Activated T-helper 1 cell treated with anti-CD3 and anti-CD28 coated beads, Interleukin-12 subunit alpha, Interleukin-12 subunit beta, Interleukin-2, Interleukin-4 antibody, amounts not matched to agents 30 ng/mL and 10 ng/mL and 1 ng/mL, durations not matched to agents 14 hours and 24 hours and 36 hours (primary cell): ENCODE data around the gene STYX. TPM values are rescaled to one million over a fixed set of nuclear protein-coding genes. Genes with fewer than 3 reads are reported as not detected.
A peak's percentile ranks its signal among the peaks of the same experiment; 100 is the strongest.

ENCODE experiments used
- DNase-seq: peaks from one replicate; pipeline ENCODE4 v3.0.0; 2021; ENCODE audit warnings: low spot score
- H3K27ac Mint-ChIP-seq: one replicate; pipeline ENCODE4 v1.8.0; 2021; ENCODE audit warnings: mild to moderate bottlenecking, mixed read lengths
- H3K27me3 Mint-ChIP-seq: one replicate; pipeline ENCODE4 v1.8.0; 2022; ENCODE audit warnings: mild to moderate bottlenecking, moderate library complexity, mixed read lengths; ENCODE audit not compliant: insufficient read depth
- H3K36me3 Mint-ChIP-seq: one replicate; pipeline ENCODE4 v1.8.0; 2021; ENCODE audit warnings: low read depth, mixed read lengths
- H3K4me1 Mint-ChIP-seq: one replicate; pipeline ENCODE4 v1.8.0; 2021; ENCODE audit warnings: low read depth, mixed read lengths
- H3K4me3 Mint-ChIP-seq: one replicate; pipeline ENCODE4 v1.8.0; 2021; ENCODE audit warnings: mild to moderate bottlenecking, moderate library complexity, mixed read lengths
- H3K9me3 Mint-ChIP-seq: one replicate; pipeline ENCODE4 v1.8.0; 2021; ENCODE audit warnings: mixed read lengths
- intact Hi-C: fragments of 100-400 bp; cut with micrococcal nuclease; formaldehyde crosslinking; loops from one replicate; pipeline ENCODE4 v1.15.1; 2024
- total RNA-seq: library from RNA; stranded (reverse); gene quantifications from 2 replicates; pipeline ENCODE4 v1.2.3, GENCODE V29; 2022

STYX gene
- total RNA-seq, 1 donor from 2014 or later, result 18.7 TPM

- Mint-ChIP-seq H3K36me3 (peaks cover 22% of the 10 kb centered on the region), H3K4me3 (no peak overlapping the region), H3K9me3 (no peaks in the 10 kb centered on the region), H3K27me3 (no peaks in the 10 kb centered on the region), H3K4me1 (no peaks in the 10 kb centered on the region), H3K27ac (no peak overlapping the region)
- intact Hi-C loops, result no loop called here
- DNase-seq, result no peak
Observed at GRCh38 chr14:52778702-52779101, 48.7 kb downstream of the STYX start.

- H3K27ac Mint-ChIP-seq, result no peak overlapping the region
- no peak for DNase-seq
- intact Hi-C loops, result no loop called here
- H3K9me3 Mint-ChIP-seq, result no peaks in the 10 kb centered on the region
- no peak overlapping the region for H3K4me3 Mint-ChIP-seq
- H3K36me3 Mint-ChIP-seq, result peaks cover 9% of the 10 kb centered on the region
- no peaks in the 10 kb centered on the region for H3K4me1 Mint-ChIP-seq
- no peaks in the 10 kb centered on the region for H3K27me3 Mint-ChIP-seq
Observed at GRCh38 chr14:52780893-52781292, 50.9 kb downstream of the STYX start.

- Mint-ChIP-seq H3K36me3 (peaks cover 9% of the 10 kb centered on the region), H3K4me3 (no peak overlapping the region), H3K9me3 (no peaks in the 10 kb centered on the region), H3K27me3 (no peaks in the 10 kb centered on the region), H3K27ac (no peak overlapping the region), H3K4me1 (no peaks in the 10 kb centered on the region)
- DNase-seq, result no peak
- intact Hi-C loops, result no loop called here
Observed at GRCh38 chr14:52781629-52782028, 51.7 kb downstream of the STYX start.

GRCh38 chr14:52783206-52783605 is 53.2 kb downstream of the STYX start:
- peaks cover 9% of the 10 kb centered on the region for H3K36me3 Mint-ChIP-seq
- intact Hi-C loops, result no loop called here
- no peaks in the 10 kb centered on the region for H3K9me3 Mint-ChIP-seq
- no peaks in the 10 kb centered on the region for H3K27me3 Mint-ChIP-seq
- DNase-seq, result no peak
- peaks cover under 1% of the 10 kb centered on the region for H3K4me1 Mint-ChIP-seq
- no peak overlapping the region for H3K27ac Mint-ChIP-seq
- no peak overlapping the region for H3K4me3 Mint-ChIP-seq

- no peaks in the 10 kb centered on the region for H3K9me3 Mint-ChIP-seq
- intact Hi-C loops, result no loop called here
- H3K4me3 Mint-ChIP-seq, result no peak overlapping the region
- peaks cover 26% of the 10 kb centered on the region for H3K4me1 Mint-ChIP-seq
- H3K27ac Mint-ChIP-seq, result no peak overlapping the region
- DNase-seq, result no peak
- H3K36me3 Mint-ChIP-seq, result peaks cover 8% of the 10 kb centered on the region
- no peaks in the 10 kb centered on the region for H3K27me3 Mint-ChIP-seq
Observed at GRCh38 chr14:52786887-52787286, 56.9 kb downstream of the STYX start.

- Mint-ChIP-seq H3K27me3 (no peaks in the 10 kb centered on the region), H3K4me3 (no peak overlapping the region), H3K27ac (no peak overlapping the region), H3K36me3 (peaks cover 4% of the 10 kb centered on the region), H3K9me3 (no peaks in the 10 kb centered on the region), H3K4me1 (peaks cover 32% of the 10 kb centered on the region)
- no peak for DNase-seq
- intact Hi-C loops, result no loop called here
Observed at GRCh38 chr14:52789118-52789517, 59.2 kb downstream of the STYX start.

GRCh38 chr14:52790011-52790755 is 60.2 kb downstream of the STYX start:
- Mint-ChIP-seq H3K27me3 (no peaks in the 10 kb centered on the region), H3K9me3 (peaks cover 2% of the 10 kb centered on the region), H3K4me3 (peak overlapping the region; percentile 92), H3K4me1 (peaks cover 32% of the 10 kb centered on the region), H3K27ac (peak overlapping the region; percentile 75), H3K36me3 (peaks cover 4% of the 10 kb centered on the region)
- DNase-seq, result no peak
- intact Hi-C loops, result loop anchor here (5.0 kb wide), 1 partner anchor 362 kb away; the partner anchor contains the start of gene DDHD1

GRCh38 chr14:52790756-52791222 is 60.8 kb downstream of the STYX start:
- Mint-ChIP-seq H3K27ac (peak overlapping the region; percentile 75), H3K27me3 (no peaks in the 10 kb centered on the region), H3K9me3 (peaks cover 3% of the 10 kb centered on the region), H3K36me3 (peaks cover 4% of the 10 kb centered on the region), H3K4me1 (peaks cover 32% of the 10 kb centered on the region), H3K4me3 (peak overlapping the region; percentile 92)
- intact Hi-C loops, result loop anchor here (1.0 to 5.0 kb wide), 4 partner anchors 60 to 362 kb away; partner anchors contain the start of genes DDHD1, GPR137C, PSMC6 and STYX
- no peak for DNase-seq

- DNase-seq, result peak; percentile 85
- peaks cover 3% of the 10 kb centered on the region for H3K9me3 Mint-ChIP-seq
- intact Hi-C loops, result loop anchor here (1.0 to 5.0 kb wide), 4 partner anchors 61 to 361 kb away; partner anchors contain the start of genes DDHD1, GPR137C, PSMC6 and STYX
- H3K4me3 Mint-ChIP-seq, result peak within 1 kb of the TSS; percentile 92
- H3K27ac Mint-ChIP-seq, result peak within 1 kb of the TSS; percentile 86
- H3K27me3 Mint-ChIP-seq, result no peaks in the 10 kb centered on the region
- peaks cover 32% of the 10 kb centered on the region for H3K4me1 Mint-ChIP-seq
- peaks cover 5% of the 10 kb centered on the region for H3K36me3 Mint-ChIP-seq
Observed at GRCh38 chr14:52791223-52792096, 61.5 kb downstream of the STYX start, which contains the start of gene GNPNAT1. GNPNAT1 (minus strand) TSS chr14:52791607; CDS start chr14:52784650, 6,957 bp downstream.

GRCh38 chr14:52792097-52792415 is 62.1 kb downstream of the STYX start:
- intact Hi-C loops, result loop anchor here (5.0 kb wide), 1 partner anchor 360 kb away; the partner anchor contains the start of gene DDHD1

GRCh38 chr14:52793061-52793460 is 63.1 kb downstream of the STYX start:
- peaks cover 32% of the 10 kb centered on the region for H3K4me1 Mint-ChIP-seq
- peak overlapping the region; percentile 22 for H3K4me3 Mint-ChIP-seq
- H3K27me3 Mint-ChIP-seq, result no peaks in the 10 kb centered on the region
- peaks cover 3% of the 10 kb centered on the region for H3K9me3 Mint-ChIP-seq
- H3K27ac Mint-ChIP-seq, result no peak overlapping the region
- H3K36me3 Mint-ChIP-seq, result peaks cover 6% of the 10 kb centered on the region
- intact Hi-C loops, result loop anchor here (5.0 kb wide), 1 partner anchor 359 kb away; the partner anchor contains the start of gene DDHD1
- no peak for DNase-seq

More at GRCh38 chr14:52792097-52792415, 62.1 kb downstream of the STYX start:
- no peaks in the 10 kb centered on the region for H3K27me3 Mint-ChIP-seq
- H3K27ac Mint-ChIP-seq, result peak overlapping the region; percentile 86
- peak overlapping the region; percentile 90 for H3K4me3 Mint-ChIP-seq
- H3K9me3 Mint-ChIP-seq, result peaks cover 3% of the 10 kb centered on the region
- peaks cover 32% of the 10 kb centered on the region for H3K4me1 Mint-ChIP-seq
- peaks cover 6% of the 10 kb centered on the region for H3K36me3 Mint-ChIP-seq
- no peak for DNase-seq

- intact Hi-C loops, result no loop called here
- Mint-ChIP-seq H3K4me1 (peaks cover under 1% of the 10 kb centered on the region), H3K27me3 (peaks cover 6% of the 10 kb centered on the region), H3K9me3 (peaks cover 3% of the 10 kb centered on the region), H3K27ac (no peak overlapping the region), H3K4me3 (no peak overlapping the region), H3K36me3 (peaks cover 2% of the 10 kb centered on the region)
- DNase-seq, result no peak
Observed at GRCh38 chr14:52797653-52798052, 67.7 kb downstream of the STYX start.
